ENCODE measurements around the gene ANAPC4. TPM values are rescaled to one million over a fixed set of nuclear protein-coding genes. Genes with fewer than 3 reads are reported as not detected.

ANAPC4 gene
- total and polyA plus RNA-seq, 2 of the 8 experiments (the other 6 are each of a cell fraction or from before 2014, with no cell fraction given) = 8.7 to 31.6 TPM

- TF ChIP-seq SP2 (IDR thresholded peaks at IDR 0.05; ENCODE audit: low read length) = no peak
- no peak for TF ChIP-seq NRF1 (IDR thresholded peaks at IDR 0.05; ENCODE audit: low read depth, low read length)
- TF ChIP-seq FOSL1 (IDR thresholded peaks at IDR 0.05; ENCODE audit: insufficient read depth, low read depth, low read length) = no peak
Measured at GRCh38 chr4:25403699-25404098, 26.6 kb downstream of the ANAPC4 start (continued).

All from H1 (cell line).